GM19438 (cell line): ENCODE results near the gene NPTXR.
A peak's percentile ranks its signal among the peaks of the same experiment; 100 is the strongest.

Experiments used
- ATAC-seq: cut with Tn5 transposase; IDR thresholded peaks from one replicate; pipeline ENCODE4 v1.9.1; 2021; ENCODE audit warnings: low read depth; ENCODE audit not compliant: unreplicated experiment

Gene NPTXR

GRCh38 chr22:38799265-38800002 is 44.4 kb downstream of the NPTXR start:
- ATAC-seq: no peak

- no peak for ATAC-seq
Observed at GRCh38 chr22:38798496-38798895, 45.3 kb downstream of the NPTXR start.

GRCh38 chr22:38796262-38796957 is 47.4 kb downstream of the NPTXR start:
- no peak for ATAC-seq

GRCh38 chr22:38795569-38795968 is 48.3 kb downstream of the NPTXR start:
- ATAC-seq: no peak

- peak; percentile 92 for ATAC-seq
Observed at GRCh38 chr22:38793721-38794466, 49.9 kb downstream of the NPTXR start, which contains the start of gene DNAL4. Gene DNAL4 (minus strand): TSS chr22:38794143. CDS start chr22:38782731, 11,412 bp downstream.

- no peak for ATAC-seq
Observed at GRCh38 chr22:38793317-38793716, 50.5 kb downstream of the NPTXR start.

- no peak for ATAC-seq
Observed at GRCh38 chr22:38792833-38793232, 51.0 kb downstream of the NPTXR start.

- ATAC-seq: no peak
Observed at GRCh38 chr22:38789606-38790005, 54.2 kb downstream of the NPTXR start.

- no peak for ATAC-seq
Observed at GRCh38 chr22:38788846-38789245, 55.0 kb downstream of the NPTXR start.

GRCh38 chr22:38788021-38788816 is 55.6 kb downstream of the NPTXR start:
- ATAC-seq: no peak

GRCh38 chr22:38786631-38787030 is 57.2 kb downstream of the NPTXR start:
- ATAC-seq: no peak

GRCh38 chr22:38784856-38785255 is 59.0 kb downstream of the NPTXR start:
- no peak for ATAC-seq

GRCh38 chr22:38784035-38784434 is 59.8 kb downstream of the NPTXR start:
- no peak for ATAC-seq

- ATAC-seq: no peak
Observed at GRCh38 chr22:38783095-38783615, 60.7 kb downstream of the NPTXR start.

GRCh38 chr22:38782402-38783094 is 61.3 kb downstream of the NPTXR start:
- no peak for ATAC-seq

GRCh38 chr22:38781033-38781432 is 62.8 kb downstream of the NPTXR start:
- ATAC-seq: no peak

- ATAC-seq: no peak
Observed at GRCh38 chr22:38777087-38777671, 66.6 kb downstream of the NPTXR start.

GRCh38 chr22:38776086-38776485 is 67.7 kb downstream of the NPTXR start:
- no peak for ATAC-seq

- ATAC-seq: no peak
Observed at GRCh38 chr22:38775656-38776055, 68.2 kb downstream of the NPTXR start.
